ENCODE data around the gene SPRR5. TPM values are rescaled to one million over a fixed set of nuclear protein-coding genes. Genes with fewer than 3 reads are reported as not detected.

SPRR5 gene
- total RNA-seq, 1 donor = not detected

DNA sequence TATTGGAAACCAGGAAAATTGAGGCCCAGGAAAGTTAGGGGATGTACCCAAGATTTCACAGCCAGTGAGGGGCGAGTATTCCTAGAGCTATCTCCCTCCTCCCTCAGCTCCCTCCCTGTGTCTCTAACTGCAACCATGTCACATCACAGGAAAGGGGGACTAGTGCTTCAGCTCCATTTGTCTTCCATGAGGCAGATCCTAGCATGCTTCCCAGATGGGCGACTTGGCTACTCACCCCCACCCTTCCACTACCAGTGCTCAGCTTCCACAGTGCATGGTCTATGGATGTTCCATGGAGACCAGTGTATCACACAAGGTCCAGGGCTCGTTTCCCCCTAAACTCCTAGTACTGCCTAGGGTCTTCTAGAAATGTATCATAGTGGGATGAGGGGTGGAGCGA lies 18.8 kb downstream of the SPRR5 start:
- no peak for DNase-seq (ENCODE audit: low read depth)
- H3K4me3 ChIP-seq (ENCODE audit: low read depth, low read length) = no peak overlapping the region
- TF ChIP-seq, protein P1, sequence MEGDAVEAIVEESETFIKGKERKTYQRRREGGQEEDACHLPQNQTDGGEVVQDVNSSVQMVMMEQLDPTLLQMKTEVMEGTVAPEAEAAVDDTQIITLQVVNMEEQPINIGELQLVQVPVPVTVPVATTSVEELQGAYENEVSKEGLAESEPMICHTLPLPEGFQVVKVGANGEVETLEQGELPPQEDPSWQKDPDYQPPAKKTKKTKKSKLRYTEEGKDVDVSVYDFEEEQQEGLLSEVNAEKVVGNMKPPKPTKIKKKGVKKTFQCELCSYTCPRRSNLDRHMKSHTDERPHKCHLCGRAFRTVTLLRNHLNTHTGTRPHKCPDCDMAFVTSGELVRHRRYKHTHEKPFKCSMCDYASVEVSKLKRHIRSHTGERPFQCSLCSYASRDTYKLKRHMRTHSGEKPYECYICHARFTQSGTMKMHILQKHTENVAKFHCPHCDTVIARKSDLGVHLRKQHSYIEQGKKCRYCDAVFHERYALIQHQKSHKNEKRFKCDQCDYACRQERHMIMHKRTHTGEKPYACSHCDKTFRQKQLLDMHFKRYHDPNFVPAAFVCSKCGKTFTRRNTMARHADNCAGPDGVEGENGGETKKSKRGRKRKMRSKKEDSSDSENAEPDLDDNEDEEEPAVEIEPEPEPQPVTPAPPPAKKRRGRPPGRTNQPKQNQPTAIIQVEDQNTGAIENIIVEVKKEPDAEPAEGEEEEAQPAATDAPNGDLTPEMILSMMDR (IDR thresholded peaks at IDR 0.05; ENCODE audit: insufficient read depth, low read length) = no peak

DNA sequence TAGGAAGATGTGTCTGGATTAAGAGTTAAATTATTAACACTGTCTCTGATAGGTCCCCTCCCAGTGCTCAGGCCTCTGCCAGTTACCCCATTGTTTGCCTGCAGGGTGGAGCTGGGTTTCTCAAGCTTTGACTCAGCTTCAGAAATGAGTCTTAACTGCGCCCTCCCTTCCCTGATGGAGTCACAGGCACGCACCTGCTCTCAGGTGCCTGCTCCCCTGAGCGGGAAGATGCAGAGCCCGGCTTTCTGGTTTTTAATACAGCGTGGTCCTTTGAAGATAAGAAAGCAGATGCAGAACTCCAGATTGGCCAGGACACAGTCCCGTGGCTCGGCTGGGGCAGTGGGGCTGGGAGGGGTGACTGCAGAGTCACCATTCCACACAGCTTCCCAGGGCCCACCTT lies 20.2 kb downstream of the SPRR5 start:
- no peak for DNase-seq (ENCODE audit: low read depth)
- TF ChIP-seq, protein P1 (IDR thresholded peaks at IDR 0.05; ENCODE audit: insufficient read depth, low read length) = no peak
- no peak overlapping the region for H3K4me3 ChIP-seq (ENCODE audit: low read depth, low read length)

DNA sequence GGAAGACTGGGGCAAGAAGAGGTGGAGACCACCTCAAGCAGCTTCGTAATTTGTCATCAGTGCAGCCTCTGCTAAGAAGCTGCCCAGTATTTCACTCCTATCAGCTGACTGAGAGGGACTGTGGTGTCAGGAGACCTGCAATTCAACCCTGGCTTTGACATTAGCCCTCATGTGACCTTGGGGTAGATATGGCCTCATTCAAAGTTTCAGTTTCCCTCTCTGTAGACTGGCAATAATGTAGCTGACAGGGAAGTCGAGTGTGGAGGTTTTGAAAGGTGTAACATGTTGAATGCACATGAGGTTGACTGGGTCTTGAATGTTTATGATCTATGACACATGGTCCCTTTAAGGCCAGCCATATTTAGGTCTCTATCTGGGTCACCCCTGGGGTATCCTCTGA lies 21.2 kb downstream of the SPRR5 start:
- no peak overlapping the region for H3K4me3 ChIP-seq (ENCODE audit: low read depth, low read length)
- TF ChIP-seq, protein P1 (IDR thresholded peaks at IDR 0.05; ENCODE audit: insufficient read depth, low read length) = no peak
- DNase-seq (ENCODE audit: low read depth) = no peak

DNA sequence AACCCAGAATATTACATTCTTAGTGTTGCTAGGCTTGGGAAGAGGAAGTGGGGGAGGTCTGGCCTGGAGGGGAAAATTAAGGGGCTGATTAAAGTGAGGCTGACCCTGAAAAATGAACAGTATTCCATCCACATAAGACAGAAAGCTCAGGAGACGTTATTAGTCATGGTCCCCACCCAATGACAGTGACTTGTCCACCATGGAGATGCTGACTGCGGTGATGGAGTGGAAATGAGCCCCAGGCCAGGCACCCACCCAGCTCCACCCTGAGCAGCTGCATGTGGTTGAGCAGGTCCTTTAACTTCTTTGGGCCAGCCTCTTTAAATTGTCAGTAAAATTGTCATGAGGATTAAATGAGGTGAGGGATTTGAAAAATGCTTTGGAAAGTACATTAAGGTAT lies 22.0 kb downstream of the SPRR5 start:
- no peak for DNase-seq (ENCODE audit: low read depth)
- no peak overlapping the region for H3K4me3 ChIP-seq (ENCODE audit: low read depth, low read length)
- TF ChIP-seq, protein P1 (IDR thresholded peaks at IDR 0.05; ENCODE audit: insufficient read depth, low read length) = no peak

DNA sequence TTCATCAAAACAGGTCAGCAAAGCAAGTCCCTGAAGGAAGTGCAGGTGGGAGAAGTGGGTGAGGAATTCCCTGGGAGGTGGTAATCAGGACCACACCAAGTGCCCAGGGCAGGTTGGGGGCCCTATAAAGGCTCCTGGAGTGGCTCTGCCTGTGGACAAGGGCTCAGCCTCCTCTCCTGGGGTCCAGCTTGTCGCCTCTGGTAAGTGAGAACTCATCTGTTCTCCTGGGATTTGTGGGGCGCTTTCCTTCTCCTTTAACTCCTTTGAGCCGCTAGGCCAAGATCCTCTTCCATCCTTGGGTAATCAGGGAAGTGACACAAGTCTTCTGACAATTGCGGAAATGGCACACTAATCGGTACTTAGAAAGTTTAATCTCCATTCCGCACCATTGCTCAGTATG lies 23.5 kb downstream of the SPRR5 start, which contains the start of gene SPRR4:
TSS of gene SPRR4 (plus strand) at position 154 of the 400 bp plus-strand sequence. CDS start 1,243 bp downstream, outside the sequence.
- no peak within 1 kb of the TSS for H3K4me3 ChIP-seq (ENCODE audit: low read depth, low read length)

DNA sequence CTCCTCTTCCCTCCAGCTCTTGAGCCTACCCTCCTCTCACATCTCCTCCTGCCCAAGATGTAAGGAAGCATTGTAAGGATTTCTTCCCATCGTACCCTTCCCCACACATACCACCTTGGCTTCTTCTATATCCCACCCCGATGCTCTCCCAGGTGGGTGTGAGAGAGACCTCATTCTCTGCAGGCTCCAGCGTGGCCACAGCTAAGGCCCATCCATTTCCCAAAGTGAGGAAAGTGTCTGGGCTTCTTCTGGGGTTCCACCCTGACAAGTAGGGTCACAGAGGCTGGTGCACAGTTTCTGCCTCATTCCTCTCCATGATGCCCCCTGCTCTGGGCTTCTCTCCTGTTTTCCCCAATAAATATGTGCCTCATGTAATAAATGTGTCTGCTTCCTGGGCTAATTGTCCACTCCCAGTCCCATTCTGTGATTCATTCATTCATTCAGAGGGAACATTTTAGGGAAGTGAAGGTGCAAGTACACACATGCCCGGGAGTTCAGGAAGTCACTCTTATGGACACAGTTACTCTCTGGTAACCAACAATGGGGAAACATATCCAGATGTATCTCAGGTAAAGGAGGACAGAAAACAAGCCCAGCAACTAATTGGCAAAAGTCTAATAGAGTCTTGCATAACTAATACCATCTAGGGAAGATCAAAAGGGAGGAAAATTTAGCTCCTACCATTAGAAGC lies 25.3 kb downstream of the SPRR5 start:
- TF ChIP-seq, protein P1 (IDR thresholded peaks at IDR 0.05; ENCODE audit: insufficient read depth, low read length) = no peak
- no peak for DNase-seq (ENCODE audit: low read depth)
- H3K4me3 ChIP-seq (ENCODE audit: low read depth, low read length) = no peak overlapping the region

More for the DNA sequence above, 23.5 kb downstream of the SPRR5 start, which contains the start of gene SPRR4:
- DNase-seq (ENCODE audit: low read depth) = no peak
- TF ChIP-seq, protein P1 (IDR thresholded peaks at IDR 0.05; ENCODE audit: insufficient read depth, low read length) = no peak

DNA sequence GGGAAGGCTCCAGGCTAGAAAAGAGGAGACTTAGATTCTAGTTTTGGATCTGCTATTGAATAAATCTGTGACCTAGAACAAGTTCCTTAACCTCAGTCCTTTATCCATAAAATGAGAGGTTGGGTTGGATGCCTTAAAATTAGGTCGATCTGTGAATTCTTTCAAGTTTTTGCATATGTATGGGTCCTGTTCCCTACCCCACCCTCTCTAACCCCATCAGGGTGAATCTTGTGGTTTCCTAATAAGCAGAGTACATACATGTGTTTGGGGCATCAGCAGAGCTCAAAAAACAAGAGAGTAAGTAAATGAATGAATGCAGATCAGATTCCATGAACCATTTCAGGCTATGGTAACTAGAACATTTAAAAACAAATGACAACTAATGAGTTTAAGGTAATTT lies 29.7 kb downstream of the SPRR5 start:
- TF ChIP-seq, protein P1 (IDR thresholded peaks at IDR 0.05; ENCODE audit: insufficient read depth, low read length) = no peak
- no peak for DNase-seq (ENCODE audit: low read depth)
- H3K4me3 ChIP-seq (ENCODE audit: low read depth, low read length) = no peak overlapping the region
